Measurements from ENCODE around the gene LLGL2.

Gene LLGL2

GRCh38 chr17:75493476-75494129 lies 31.9 kb upstream of the LLGL2 start:
- DNase-seq = no peak

GRCh38 chr17:75494326-75494877 lies 31.1 kb upstream of the LLGL2 start:
- DNase-seq = no peak

- no peak for DNase-seq
Measured at GRCh38 chr17:75496005-75496404, 29.5 kb upstream of the LLGL2 start.

GRCh38 chr17:75498039-75498725 lies 27.3 kb upstream of the LLGL2 start:
- DNase-seq = no peak

GRCh38 chr17:75498726-75499213 lies 26.7 kb upstream of the LLGL2 start:
- DNase-seq = no peak

- no peak for DNase-seq
Measured at GRCh38 chr17:75499313-75500022, 26.0 kb upstream of the LLGL2 start.

GRCh38 chr17:75500419-75501216 lies 24.9 kb upstream of the LLGL2 start:
- DNase-seq = no peak

GRCh38 chr17:75501378-75502071 lies 24.0 kb upstream of the LLGL2 start:
- no peak for DNase-seq

- no peak for DNase-seq
Measured at GRCh38 chr17:75502072-75502720, 23.3 kb upstream of the LLGL2 start.

GRCh38 chr17:75502721-75503329 lies 22.7 kb upstream of the LLGL2 start:
- no peak for DNase-seq

GRCh38 chr17:75503337-75503950 lies 22.1 kb upstream of the LLGL2 start:
- DNase-seq = no peak

- no peak for DNase-seq
Measured at GRCh38 chr17:75503976-75504346, 21.5 kb upstream of the LLGL2 start.

- DNase-seq = no peak
Measured at GRCh38 chr17:75504347-75505151, 20.9 kb upstream of the LLGL2 start.

GRCh38 chr17:75505152-75505409 lies 20.4 kb upstream of the LLGL2 start:
- DNase-seq = no peak

- no peak for DNase-seq
Measured at GRCh38 chr17:75505640-75506039, 19.9 kb upstream of the LLGL2 start.

GRCh38 chr17:75506134-75506533 lies 19.4 kb upstream of the LLGL2 start:
- no peak for DNase-seq

- no peak for DNase-seq
Measured at GRCh38 chr17:75506888-75507287, 18.6 kb upstream of the LLGL2 start.

GRCh38 chr17:75507733-75508719 lies 17.5 kb upstream of the LLGL2 start:
- DNase-seq = no peak

GRCh38 chr17:75508931-75509361 lies 16.6 kb upstream of the LLGL2 start:
- no peak for DNase-seq

Measured in T1000 (cell line).